Activated CD4-positive, alpha-beta T cell treated with anti-CD3 and anti-CD28 coated beads, Interleukin-2, amount 10 ng/mL, durations not matched to agents 7 days and 5 days (primary cell): Measurements from ENCODE around the gene SLC39A8. TPM values are rescaled to one million over a fixed set of nuclear protein-coding genes. Genes with fewer than 3 reads are reported as not detected.

Experiments used
- CTCF ChIA-PET: fragments of 350-600 bp; sonication (Branson Sonifier 250); formaldehyde crosslinking; loops from one replicate; lab custom pipeline; 2021; ENCODE audit warnings: antibody characterized with exemption; lab: Charles Lee
- POLR2A ChIA-PET: fragments of 350-600 bp; sonication (Branson Sonifier 250); formaldehyde crosslinking; loops from one replicate; lab custom pipeline; 2021; ENCODE audit warnings: antibody characterized with exemption; lab: Charles Lee
- DNase-seq: peaks from one replicate; pipeline ENCODE4 v3.0.0-alpha.2; 2020
- H3K27ac Mint-ChIP-seq: one replicate; pipeline ENCODE4 v1.8.0; 2021; ENCODE audit warnings: mild to moderate bottlenecking, moderate library complexity, mixed read lengths
- H3K27me3 Mint-ChIP-seq: one replicate; pipeline ENCODE4 v1.8.0; 2021; ENCODE audit warnings: mixed read lengths
- H3K36me3 Mint-ChIP-seq: one replicate; pipeline ENCODE4 v1.8.0; 2021; ENCODE audit warnings: low read depth, mixed read lengths
- H3K4me1 Mint-ChIP-seq: one replicate; pipeline ENCODE4 v1.8.0; 2021; ENCODE audit warnings: mixed read lengths
- H3K4me3 Mint-ChIP-seq: one replicate; pipeline ENCODE4 v1.8.0; 2021; ENCODE audit warnings: mild to moderate bottlenecking, moderate library complexity, mixed read lengths
- H3K9me3 Mint-ChIP-seq: one replicate; pipeline ENCODE4 v1.8.0; 2021; ENCODE audit warnings: mixed read lengths
- total RNA-seq, 2 experiments: library from RNA; stranded (reverse); gene quantifications; one replicate each; pipeline ENCODE4 v1.2.3, GENCODE V29; 2021

The SLC39A8 gene
- total RNA-seq, 2 experiments from 2014 or later = 58.7 to 62.3 TPM

GRCh38 chr4:102354671-102355454, 9.6 kb upstream of the SLC39A8 start:
- Mint-ChIP-seq H3K27me3 (peaks cover 18% of the 10 kb centered on the region), H3K27ac (no peak overlapping the region), H3K4me1 (no peaks in the 10 kb centered on the region), H3K36me3 (no peaks in the 10 kb centered on the region), H3K4me3 (no peak overlapping the region), H3K9me3 (peaks cover 2% of the 10 kb centered on the region)
- POLR2A ChIA-PET = no interaction called here
- CTCF ChIA-PET = no interaction called here
- no peak for DNase-seq

- H3K27me3 Mint-ChIP-seq = peaks cover 28% of the 10 kb centered on the region
- peaks cover 2% of the 10 kb centered on the region for H3K9me3 Mint-ChIP-seq
- CTCF ChIA-PET = interaction anchor here (0.9 to 1.2 kb wide), 2 partner anchors 30 to 119 kb away, joined by 3 read pairs; no protein-coding TSS in a partner anchor
- H3K4me3 Mint-ChIP-seq = no peak overlapping the region
- no peak for DNase-seq
- no peaks in the 10 kb centered on the region for H3K4me1 Mint-ChIP-seq
- no peak overlapping the region for H3K27ac Mint-ChIP-seq
- POLR2A ChIA-PET = no interaction called here
- no peaks in the 10 kb centered on the region for H3K36me3 Mint-ChIP-seq
These were observed 7.5 kb upstream of the SLC39A8 start for GRCh38 chr4:102352781-102353180.

- H3K36me3 Mint-ChIP-seq = no peaks in the 10 kb centered on the region
These were observed 5.4 kb upstream of the SLC39A8 start for GRCh38 chr4:102350634-102351033.

GRCh38 chr4:102348701-102349100, 3.4 kb upstream of the SLC39A8 start:
- Mint-ChIP-seq H3K27me3 (peaks cover 19% of the 10 kb centered on the region), H3K4me1 (peaks cover 12% of the 10 kb centered on the region), H3K36me3 (peaks cover 3% of the 10 kb centered on the region), H3K27ac (no peak overlapping the region), H3K9me3 (no peaks in the 10 kb centered on the region), H3K4me3 (no peak overlapping the region)
- no peak for DNase-seq
- ChIA-PET CTCF (no interaction called here), POLR2A (no interaction called here)

More at GRCh38 chr4:102350634-102351033, 5.4 kb upstream of the SLC39A8 start:
- no peak for DNase-seq
- ChIA-PET POLR2A (no interaction called here), CTCF (no interaction called here)
- Mint-ChIP-seq H3K27ac (no peak overlapping the region), H3K9me3 (no peaks in the 10 kb centered on the region), H3K27me3 (peaks cover 25% of the 10 kb centered on the region), H3K4me3 (no peak overlapping the region), H3K4me1 (peaks cover 11% of the 10 kb centered on the region)

GRCh38 chr4:102345795-102346100, 466 bp upstream of the SLC39A8 start:
- CTCF ChIA-PET = interaction anchor here (0.7 to 2.0 kb wide), 9 partner anchors 10 to 85 kb away, joined by 3 to 5 read pairs (median 3); no protein-coding TSS in a partner anchor
- POLR2A ChIA-PET = no interaction called here
- DNase-seq = peak; percentile 9

GRCh38 chr4:102344520-102344953, 745 bp downstream of the SLC39A8 start:
- H3K27me3 Mint-ChIP-seq = peaks cover 7% of the 10 kb centered on the region
- DNase-seq = peak; percentile 73
- no peaks in the 10 kb centered on the region for H3K9me3 Mint-ChIP-seq
- H3K36me3 Mint-ChIP-seq = peaks cover 26% of the 10 kb centered on the region
- peak overlapping the region; percentile 95 for H3K27ac Mint-ChIP-seq
- CTCF ChIA-PET = interaction anchor here (0.7 to 2.0 kb wide), 6 partner anchors 10 to 72 kb away, joined by 3 to 5 read pairs (median 4); no protein-coding TSS in a partner anchor
- peak overlapping the region; percentile 78 for H3K4me3 Mint-ChIP-seq
- POLR2A ChIA-PET = interaction anchor here (0.6 to 0.7 kb wide), 2 partner anchors 23 to 254 kb away, joined by 3 to 4 read pairs; no protein-coding TSS in a partner anchor
- H3K4me1 Mint-ChIP-seq = peaks cover 47% of the 10 kb centered on the region

More at GRCh38 chr4:102345795-102346100, 466 bp upstream of the SLC39A8 start:
- Mint-ChIP-seq H3K4me1 (peaks cover 38% of the 10 kb centered on the region), H3K27ac (peak overlapping the region; percentile 95), H3K4me3 (peak overlapping the region; percentile 78), H3K27me3 (peaks cover 11% of the 10 kb centered on the region), H3K9me3 (no peaks in the 10 kb centered on the region), H3K36me3 (peaks cover 18% of the 10 kb centered on the region)

GRCh38 chr4:102343964-102344519, 1.2 kb downstream of the SLC39A8 start:
- DNase-seq = no peak
- Mint-ChIP-seq H3K27me3 (peaks cover 2% of the 10 kb centered on the region), H3K36me3 (peaks cover 31% of the 10 kb centered on the region), H3K9me3 (no peaks in the 10 kb centered on the region), H3K4me1 (peaks cover 50% of the 10 kb centered on the region), H3K4me3 (peak overlapping the region; percentile 78), H3K27ac (peak overlapping the region; percentile 95)
- ChIA-PET CTCF (interaction anchor here (1.2 to 2.0 kb wide), 2 partner anchors 18 to 42 kb away, joined by 4 to 5 read pairs; no protein-coding TSS in a partner anchor), POLR2A (interaction anchor here (0.6 to 0.7 kb wide), 2 partner anchors 22 to 255 kb away, joined by 3 to 4 read pairs; no protein-coding TSS in a partner anchor)

- H3K4me3 Mint-ChIP-seq = peak overlapping the region; percentile 78
- DNase-seq = no peak
- ChIA-PET POLR2A (no interaction called here), CTCF (no interaction called here)
- H3K27me3 Mint-ChIP-seq = no peaks in the 10 kb centered on the region
- H3K36me3 Mint-ChIP-seq = peaks cover 35% of the 10 kb centered on the region
- H3K27ac Mint-ChIP-seq = no peak overlapping the region
- peaks cover 50% of the 10 kb centered on the region for H3K4me1 Mint-ChIP-seq
- no peaks in the 10 kb centered on the region for H3K9me3 Mint-ChIP-seq
These were observed 2.7 kb downstream of the SLC39A8 start for GRCh38 chr4:102342404-102343074.

- Mint-ChIP-seq H3K36me3 (peaks cover 39% of the 10 kb centered on the region), H3K27ac (no peak overlapping the region), H3K9me3 (no peaks in the 10 kb centered on the region), H3K27me3 (no peaks in the 10 kb centered on the region), H3K4me3 (no peak overlapping the region), H3K4me1 (peaks cover 51% of the 10 kb centered on the region)
- ChIA-PET POLR2A (no interaction called here), CTCF (no interaction called here)
- DNase-seq = no peak
These were observed 4.1 kb downstream of the SLC39A8 start for GRCh38 chr4:102341201-102341600.

- DNase-seq = no peak
- POLR2A ChIA-PET = no interaction called here
- H3K27me3 Mint-ChIP-seq = no peaks in the 10 kb centered on the region
- peaks cover 50% of the 10 kb centered on the region for H3K36me3 Mint-ChIP-seq
- no peaks in the 10 kb centered on the region for H3K9me3 Mint-ChIP-seq
- no peak overlapping the region for H3K4me3 Mint-ChIP-seq
- CTCF ChIA-PET = interaction anchor here (1.1 kb wide), 1 partner anchor 17 kb away, joined by 3 read pairs; no protein-coding TSS in a partner anchor
- no peak overlapping the region for H3K27ac Mint-ChIP-seq
- peaks cover 58% of the 10 kb centered on the region for H3K4me1 Mint-ChIP-seq
These were observed 6.3 kb downstream of the SLC39A8 start for GRCh38 chr4:102339018-102339417.

- Mint-ChIP-seq H3K36me3 (peaks cover 50% of the 10 kb centered on the region), H3K4me3 (no peak overlapping the region), H3K27ac (no peak overlapping the region), H3K9me3 (no peaks in the 10 kb centered on the region), H3K4me1 (peaks cover 61% of the 10 kb centered on the region), H3K27me3 (no peaks in the 10 kb centered on the region)
- ChIA-PET POLR2A (no interaction called here), CTCF (interaction anchor here (1.1 kb wide), 1 partner anchor 16 kb away, joined by 3 read pairs; no protein-coding TSS in a partner anchor)
- no peak for DNase-seq
These were observed 6.9 kb downstream of the SLC39A8 start for GRCh38 chr4:102338405-102338804.

GRCh38 chr4:102335616-102336015, 9.7 kb downstream of the SLC39A8 start:
- peaks cover 44% of the 10 kb centered on the region for H3K4me1 Mint-ChIP-seq
- no peaks in the 10 kb centered on the region for H3K27me3 Mint-ChIP-seq
- POLR2A ChIA-PET = interaction anchor here (0.6 kb wide), 1 partner anchor 81 kb away, joined by 3 read pairs; no protein-coding TSS in a partner anchor
- no peaks in the 10 kb centered on the region for H3K9me3 Mint-ChIP-seq
- H3K36me3 Mint-ChIP-seq = peaks cover 45% of the 10 kb centered on the region
- CTCF ChIA-PET = interaction anchor here (0.9 to 1.7 kb wide), 2 partner anchors 10 to 33 kb away, joined by 3 to 5 read pairs; partner anchors contain the start of gene SLC39A8
- H3K27ac Mint-ChIP-seq = no peak overlapping the region
- no peak overlapping the region for H3K4me3 Mint-ChIP-seq
- DNase-seq = no peak
